GM23338 (cell line): Measurements from ENCODE around the gene ARMC5. TPM values are rescaled to one million over a fixed set of nuclear protein-coding genes. Genes with fewer than 3 reads are reported as not detected.
"Not testable (repeated sequence)": the region's sequence is repeated elsewhere in the genome, so short reads cannot be mapped to it uniquely, and the experiment has no call there.

Experiments used
- ATAC-seq: fragments of 200-7000 bp; cut with Tn5 transposase; 3 replicates; pipeline ENCODE4 v1.9.1; 2020
- DNase-seq: peaks from one replicate; pipeline ENCODE4 v3.0.0-alpha.2; 2015; ENCODE audit warnings: low spot score
- H2AFZ ChIP-seq: fragments of 200-600 bp; sonication (generic); 2 replicates; pipeline ENCODE4 v1.8.0; 2016; ENCODE audit warnings: antibody characterized with exemption, mild to moderate bottlenecking, moderate library complexity
- H3F3A ChIP-seq: fragments of 200-600 bp; sonication (generic); replicated peaks from 2 replicates; pipeline ENCODE4 v1.8.0; 2017; ENCODE audit warnings: antibody characterized with exemption, mixed run types, low read depth
- H3K27ac ChIP-seq: fragments of 200-600 bp; sonication (generic); 2 replicates; pipeline ENCODE4 v1.6.1; 2016; ENCODE audit warnings: low read depth
- H3K27me3 ChIP-seq: fragments of 200-600 bp; sonication (generic); 2 replicates; pipeline ENCODE4 v1.8.0; 2016; ENCODE audit warnings: mild to moderate bottlenecking, mixed run types, moderate library complexity; ENCODE audit not compliant: insufficient read depth
- H3K36me3 ChIP-seq: fragments of 200-600 bp; sonication (generic); 2 replicates; pipeline ENCODE4 v1.8.0; 2016; ENCODE audit warnings: mild to moderate bottlenecking; ENCODE audit not compliant: insufficient read depth
- H3K4me1 ChIP-seq: fragments of 200-600 bp; sonication (generic); 2 replicates; pipeline ENCODE4 v1.8.0; 2016; ENCODE audit warnings: mild to moderate bottlenecking, moderate library complexity; ENCODE audit not compliant: insufficient read depth
- H3K4me2 ChIP-seq: fragments of 200-600 bp; sonication (generic); 2 replicates; pipeline ENCODE4 v1.7.1; 2017; ENCODE audit warnings: mixed run types
- H3K4me3 ChIP-seq: fragments of 200-600 bp; sonication (generic); 2 replicates; pipeline ENCODE4 v1.6.1; 2016; ENCODE audit warnings: mixed run types
- H3K79me2 ChIP-seq: fragments of 200-600 bp; sonication (generic); replicated peaks from 2 replicates; pipeline ENCODE4 v1.8.0; 2017; ENCODE audit warnings: mild to moderate bottlenecking; ENCODE audit not compliant: insufficient read depth
- H3K9me2 ChIP-seq: fragments of 200-600 bp; sonication (generic); 2 replicates; pipeline ENCODE4 v1.8.0; 2017; ENCODE audit not compliant: insufficient read depth
- H4K20me1 ChIP-seq: fragments of 200-600 bp; sonication (generic); replicated peaks from 2 replicates; pipeline ENCODE4 v1.8.0; 2017; ENCODE audit warnings: mild to moderate bottlenecking; ENCODE audit not compliant: insufficient read depth
- H3K27ac Mint-ChIP-seq: 2 replicates; pipeline ENCODE4 v1.8.0; 2020; ENCODE audit warnings: inconsistent platforms, mild to moderate bottlenecking, moderate library complexity, mixed read lengths
- H3K27me3 Mint-ChIP-seq: 3 replicates; pipeline ENCODE4 v1.8.0; 2022; ENCODE audit warnings: low read depth, mild to moderate bottlenecking, moderate library complexity, mixed read lengths, inconsistent platforms; ENCODE audit not compliant: insufficient read depth, poor library complexity
- H3K36me3 Mint-ChIP-seq: 3 replicates; pipeline ENCODE4 v1.8.0; 2021; ENCODE audit warnings: low read depth, mild to moderate bottlenecking, inconsistent platforms, moderate library complexity, mixed read lengths
- H3K4me1 Mint-ChIP-seq: 3 replicates; pipeline ENCODE4 v1.8.0; 2020; ENCODE audit warnings: mild to moderate bottlenecking, inconsistent platforms, mixed read lengths
- H3K4me3 Mint-ChIP-seq: 3 replicates; pipeline ENCODE4 v1.8.0; 2021; ENCODE audit warnings: moderate library complexity, mild to moderate bottlenecking, inconsistent platforms, mixed read lengths
- H3K9me3 Mint-ChIP-seq: 3 replicates; pipeline ENCODE4 v1.8.0; 2020; ENCODE audit warnings: moderate library complexity, mild to moderate bottlenecking, inconsistent platforms, mixed read lengths
- CREB1 ChIP-seq: fragments of 250-450 bp; sonication (Bioruptor Pico); IDR thresholded peaks from 2 replicates; pipeline ENCODE4 v1.5.0; 2020; ENCODE audit warnings: low read depth, mild to moderate bottlenecking, moderate library complexity
- ETS1 ChIP-seq: IDR thresholded peaks from 2 replicates; pipeline ENCODE4 v1.6.1; 2016; ENCODE audit warnings: antibody characterized with exemption
- EZH2 ChIP-seq: fragments of 200-600 bp; sonication (generic); IDR thresholded peaks from one replicate; pipeline ENCODE4 v1.8.0; 2017; ENCODE audit warnings: antibody characterized with exemption, mild to moderate bottlenecking, low read depth; ENCODE audit not compliant: unreplicated experiment
- JUNB ChIP-seq: IDR thresholded peaks from one replicate; pipeline ENCODE4 v1.6.1; 2016; ENCODE audit warnings: antibody characterized with exemption; ENCODE audit not compliant: unreplicated experiment
- NANOG ChIP-seq: IDR thresholded peaks from 2 replicates; pipeline ENCODE4 v1.6.1; 2016; ENCODE audit warnings: antibody characterized with exemption, borderline replicate concordance
- POLR2AphosphoS5 ChIP-seq: IDR thresholded peaks from 2 replicates; pipeline ENCODE4 v1.6.1; 2016; ENCODE audit warnings: antibody characterized with exemption, low read depth
- STAT1 ChIP-seq: IDR thresholded peaks from one replicate; pipeline ENCODE4 v1.6.1; 2016; ENCODE audit warnings: antibody characterized with exemption; ENCODE audit not compliant: unreplicated experiment
- ZNF114 ChIP-seq: fragments of 250-450 bp; sonication (Bioruptor Pico); IDR thresholded peaks from 2 replicates; pipeline ENCODE4 v1.5.0; 2020; ENCODE audit warnings: mild to moderate bottlenecking, moderate library complexity
- ZNF331 ChIP-seq: fragments of 250-450 bp; sonication (Bioruptor Pico); IDR thresholded peaks from 2 replicates; pipeline ENCODE4 v1.5.0; 2020; ENCODE audit warnings: low read depth, mild to moderate bottlenecking, moderate library complexity
- polyA plus RNA-seq: library from polyadenylated mRNA; unstranded; fragments of >200 nt; fragmentation: Nextera tagmentation; extraction: Ambion mirVana; gene quantifications from 2 replicates; pipeline ENCODE4 v1.2.1, GENCODE V29; 2016
- total RNA-seq: library from RNA; depleted of rRNA; stranded (reverse); fragments of >200 nt; shearing (Covaris generic); gene quantifications from 2 replicates; pipeline ENCODE4 v1.2.3, GENCODE V29; 2014
- TF ChIP-seq, protein P1 (sequence below), 2 experiments: fragments of 200-600 bp in 1 of 2; sonication (generic) in 1 of 2; conservative IDR thresholded peaks; 2 replicates each; pipeline versions ENCODE4 v1.5.1 to v1.6.1; 2016 to 2017; ENCODE audit warnings: antibody characterized with exemption in 2 of 2, low read depth in 2 of 2, mild to moderate bottlenecking in 2 of 2, moderate library complexity in 1 of 2
- TF ChIP-seq, protein P2 (sequence below): fragments of 250-450 bp; sonication (Bioruptor Pico); IDR thresholded peaks from 2 replicates; pipeline ENCODE4 v1.5.0; 2020; ENCODE audit warnings: mild to moderate bottlenecking, moderate library complexity

ARMC5 gene
- total and polyA plus RNA-seq, 2 experiments from 2014 or later = 5.9 to 11.3 TPM

GRCh38 chr16:31503555-31503954 is 44.3 kb downstream of the ARMC5 start:
- H3K36me3 Mint-ChIP-seq, H3K4me3 Mint-ChIP-seq, H3K27ac Mint-ChIP-seq, H3K9me3 Mint-ChIP-seq, H3K4me2 ChIP-seq, H2AFZ ChIP-seq, H3K27me3 ChIP-seq, DNase-seq, H3F3A ChIP-seq, H3K36me3 ChIP-seq, H3K27ac ChIP-seq, H3K27me3 Mint-ChIP-seq, H4K20me1 ChIP-seq, H3K4me3 ChIP-seq, ATAC-seq, H3K79me2 ChIP-seq, H3K9me2 ChIP-seq: not testable (repeated sequence)
- peaks cover 24% of the 10 kb centered on the region for H3K4me1 Mint-ChIP-seq
- H3K4me1 ChIP-seq = peaks cover 20% of the 10 kb centered on the region

DNA sequence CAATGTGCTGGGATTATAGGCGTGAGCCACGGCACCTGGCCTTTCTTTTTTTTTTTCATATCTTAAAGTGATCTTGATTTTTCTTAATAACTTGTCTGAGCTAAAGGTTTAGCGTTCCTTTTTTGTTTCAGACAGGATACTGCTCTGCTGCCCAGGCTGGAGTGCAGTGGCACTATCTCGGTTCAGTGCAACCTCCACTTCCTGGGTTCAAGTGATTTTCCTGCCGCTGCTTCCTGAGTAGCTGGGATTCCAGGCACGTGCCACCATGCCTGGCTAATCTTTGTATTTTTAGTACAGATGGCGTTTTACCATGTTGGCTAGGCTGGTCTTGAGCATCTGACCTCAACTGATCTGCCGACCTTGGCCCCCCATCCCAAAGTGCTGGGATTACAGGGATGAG is 44.9 kb downstream of the ARMC5 start:
- Histone ChIP-seq H2AFZ (no peak overlapping the region), H3K4me1 (peaks cover 26% of the 10 kb centered on the region), H3K27me3 (no peaks in the 10 kb centered on the region), H3F3A (no peaks in the 10 kb centered on the region), H4K20me1 (peaks cover 4% of the 10 kb centered on the region; the same call in 1 of the 2 replicates), H3K4me3 (no peak overlapping the region), H3K27ac (no peak overlapping the region), H3K4me2 (no peak overlapping the region), H3K36me3 (no peaks in the 10 kb centered on the region), H3K9me2 (no peaks in the 10 kb centered on the region), H3K79me2 (peaks cover 8% of the 10 kb centered on the region)
- H3K9me3 Mint-ChIP-seq = no peaks in the 10 kb centered on the region
- H3K27me3 Mint-ChIP-seq = peaks cover 6% of the 10 kb centered on the region
- no peak overlapping the region for H3K27ac Mint-ChIP-seq
- H3K36me3 Mint-ChIP-seq = peaks cover 4% of the 10 kb centered on the region; the same call in 2 of the 3 replicates
- ATAC-seq = no peak
- peaks cover 30% of the 10 kb centered on the region for H3K4me1 Mint-ChIP-seq
- no peak overlapping the region for H3K4me3 Mint-ChIP-seq
- no peak for DNase-seq
- TF ChIP-seq POLR2AphosphoS5 = no peak
- no peak for TF ChIP-seq ZNF331
- TF ChIP-seq, protein P1, sequence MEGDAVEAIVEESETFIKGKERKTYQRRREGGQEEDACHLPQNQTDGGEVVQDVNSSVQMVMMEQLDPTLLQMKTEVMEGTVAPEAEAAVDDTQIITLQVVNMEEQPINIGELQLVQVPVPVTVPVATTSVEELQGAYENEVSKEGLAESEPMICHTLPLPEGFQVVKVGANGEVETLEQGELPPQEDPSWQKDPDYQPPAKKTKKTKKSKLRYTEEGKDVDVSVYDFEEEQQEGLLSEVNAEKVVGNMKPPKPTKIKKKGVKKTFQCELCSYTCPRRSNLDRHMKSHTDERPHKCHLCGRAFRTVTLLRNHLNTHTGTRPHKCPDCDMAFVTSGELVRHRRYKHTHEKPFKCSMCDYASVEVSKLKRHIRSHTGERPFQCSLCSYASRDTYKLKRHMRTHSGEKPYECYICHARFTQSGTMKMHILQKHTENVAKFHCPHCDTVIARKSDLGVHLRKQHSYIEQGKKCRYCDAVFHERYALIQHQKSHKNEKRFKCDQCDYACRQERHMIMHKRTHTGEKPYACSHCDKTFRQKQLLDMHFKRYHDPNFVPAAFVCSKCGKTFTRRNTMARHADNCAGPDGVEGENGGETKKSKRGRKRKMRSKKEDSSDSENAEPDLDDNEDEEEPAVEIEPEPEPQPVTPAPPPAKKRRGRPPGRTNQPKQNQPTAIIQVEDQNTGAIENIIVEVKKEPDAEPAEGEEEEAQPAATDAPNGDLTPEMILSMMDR (conservative IDR thresholded peaks at IDR 0.05; ENCODE audit: low read depth in 2 of 2) = no peak
- TF ChIP-seq EZH2 = no peak
- TF ChIP-seq, protein P2, sequence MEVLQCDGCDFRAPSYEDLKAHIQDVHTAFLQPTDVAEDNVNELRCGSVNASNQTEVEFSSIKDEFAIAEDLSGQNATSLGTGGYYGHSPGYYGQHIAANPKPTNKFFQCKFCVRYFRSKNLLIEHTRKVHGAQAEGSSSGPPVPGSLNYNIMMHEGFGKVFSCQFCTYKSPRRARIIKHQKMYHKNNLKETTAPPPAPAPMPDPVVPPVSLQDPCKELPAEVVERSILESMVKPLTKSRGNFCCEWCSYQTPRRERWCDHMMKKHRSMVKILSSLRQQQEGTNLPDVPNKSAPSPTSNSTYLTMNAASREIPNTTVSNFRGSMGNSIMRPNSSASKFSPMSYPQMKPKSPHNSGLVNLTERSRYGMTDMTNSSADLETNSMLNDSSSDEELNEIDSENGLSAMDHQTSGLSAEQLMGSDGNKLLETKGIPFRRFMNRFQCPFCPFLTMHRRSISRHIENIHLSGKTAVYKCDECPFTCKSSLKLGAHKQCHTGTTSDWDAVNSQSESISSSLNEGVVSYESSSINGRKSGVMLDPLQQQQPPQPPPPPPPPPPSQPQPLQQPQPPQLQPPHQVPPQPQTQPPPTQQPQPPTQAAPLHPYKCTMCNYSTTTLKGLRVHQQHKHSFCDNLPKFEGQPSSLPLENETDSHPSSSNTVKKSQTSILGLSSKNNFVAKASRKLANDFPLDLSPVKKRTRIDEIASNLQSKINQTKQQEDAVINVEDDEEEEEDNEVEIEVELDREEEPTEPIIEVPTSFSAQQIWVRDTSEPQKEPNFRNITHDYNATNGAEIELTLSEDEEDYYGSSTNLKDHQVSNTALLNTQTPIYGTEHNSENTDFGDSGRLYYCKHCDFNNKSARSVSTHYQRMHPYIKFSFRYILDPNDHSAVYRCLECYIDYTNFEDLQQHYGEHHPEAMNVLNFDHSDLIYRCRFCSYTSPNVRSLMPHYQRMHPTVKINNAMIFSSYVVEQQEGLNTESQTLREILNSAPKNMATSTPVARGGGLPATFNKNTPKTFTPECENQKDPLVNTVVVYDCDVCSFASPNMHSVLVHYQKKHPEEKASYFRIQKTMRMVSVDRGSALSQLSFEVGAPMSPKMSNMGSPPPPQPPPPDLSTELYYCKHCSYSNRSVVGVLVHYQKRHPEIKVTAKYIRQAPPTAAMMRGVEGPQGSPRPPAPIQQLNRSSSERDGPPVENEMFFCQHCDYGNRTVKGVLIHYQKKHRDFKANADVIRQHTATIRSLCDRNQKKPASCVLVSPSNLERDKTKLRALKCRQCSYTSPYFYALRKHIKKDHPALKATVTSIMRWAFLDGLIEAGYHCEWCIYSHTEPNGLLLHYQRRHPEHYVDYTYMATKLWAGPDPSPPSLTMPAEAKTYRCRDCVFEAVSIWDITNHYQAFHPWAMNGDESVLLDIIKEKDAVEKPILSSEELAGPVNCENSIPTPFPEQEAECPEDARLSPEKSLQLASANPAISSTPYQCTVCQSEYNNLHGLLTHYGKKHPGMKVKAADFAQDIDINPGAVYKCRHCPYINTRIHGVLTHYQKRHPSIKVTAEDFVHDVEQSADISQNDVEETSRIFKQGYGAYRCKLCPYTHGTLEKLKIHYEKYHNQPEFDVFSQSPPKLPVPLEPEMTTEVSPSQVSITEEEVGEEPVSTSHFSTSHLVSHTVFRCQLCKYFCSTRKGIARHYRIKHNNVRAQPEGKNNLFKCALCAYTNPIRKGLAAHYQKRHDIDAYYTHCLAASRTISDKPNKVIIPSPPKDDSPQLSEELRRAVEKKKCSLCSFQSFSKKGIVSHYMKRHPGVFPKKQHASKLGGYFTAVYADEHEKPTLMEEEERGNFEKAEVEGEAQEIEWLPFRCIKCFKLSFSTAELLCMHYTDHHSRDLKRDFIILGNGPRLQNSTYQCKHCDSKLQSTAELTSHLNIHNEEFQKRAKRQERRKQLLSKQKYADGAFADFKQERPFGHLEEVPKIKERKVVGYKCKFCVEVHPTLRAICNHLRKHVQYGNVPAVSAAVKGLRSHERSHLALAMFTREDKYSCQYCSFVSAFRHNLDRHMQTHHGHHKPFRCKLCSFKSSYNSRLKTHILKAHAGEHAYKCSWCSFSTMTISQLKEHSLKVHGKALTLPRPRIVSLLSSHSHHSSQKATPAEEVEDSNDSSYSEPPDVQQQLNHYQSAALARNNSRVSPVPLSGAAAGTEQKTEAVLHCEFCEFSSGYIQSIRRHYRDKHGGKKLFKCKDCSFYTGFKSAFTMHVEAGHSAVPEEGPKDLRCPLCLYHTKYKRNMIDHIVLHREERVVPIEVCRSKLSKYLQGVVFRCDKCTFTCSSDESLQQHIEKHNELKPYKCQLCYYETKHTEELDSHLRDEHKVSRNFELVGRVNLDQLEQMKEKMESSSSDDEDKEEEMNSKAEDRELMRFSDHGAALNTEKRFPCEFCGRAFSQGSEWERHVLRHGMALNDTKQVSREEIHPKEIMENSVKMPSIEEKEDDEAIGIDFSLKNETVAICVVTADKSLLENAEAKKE = no peak
- TF ChIP-seq JUNB = no peak
- TF ChIP-seq ZNF114 (CRISPR knock-in tag) = no peak
- no peak for TF ChIP-seq NANOG
- no peak for TF ChIP-seq STAT1
- TF ChIP-seq ETS1 = no peak
- TF ChIP-seq CREB1 (CRISPR knock-in tag) = no peak
